H9 (cell line): Measurements from ENCODE around the gene APOC1. TPM values are rescaled to one million over a fixed set of nuclear protein-coding genes. Genes with fewer than 3 reads are reported as not detected.

Experiments used
- DNase-seq: peaks from one replicate; pipeline ENCODE4 v3.0.0-alpha.2; 2017
- H2AFZ ChIP-seq: one replicate; pipeline ENCODE4 v1.6.1; 2013; ENCODE audit warnings: mild to moderate bottlenecking, low read length, control low read depth, moderate library complexity
- H2AK5ac ChIP-seq: 2 replicates; pipeline ENCODE4 v1.6.1; 2013; ENCODE audit warnings: low read length, control low read depth, mixed read lengths; ENCODE audit not compliant: insufficient read length
- H2BK120ac ChIP-seq: one replicate; pipeline ENCODE4 v1.6.1; 2013; ENCODE audit warnings: low read depth, mild to moderate bottlenecking, low read length, control low read depth, inconsistent platforms; ENCODE audit not compliant: poor library complexity, severe bottlenecking
- H2BK12ac ChIP-seq: 2 replicates; pipeline ENCODE4 v1.6.1; 2013; ENCODE audit warnings: low read length, control low read depth, mixed read lengths, low read depth; ENCODE audit not compliant: insufficient read length
- H2BK15ac ChIP-seq: 2 replicates; pipeline ENCODE4 v1.6.1; 2013; ENCODE audit warnings: low read depth, low read length, control low read depth
- H2BK20ac ChIP-seq: one replicate; pipeline ENCODE4 v1.6.1; 2013; ENCODE audit warnings: low read depth, mild to moderate bottlenecking, low read length, control low read depth, inconsistent platforms; ENCODE audit not compliant: poor library complexity, severe bottlenecking
- H2BK5ac ChIP-seq: 2 replicates; pipeline ENCODE4 v1.6.1; 2013; ENCODE audit warnings: low read length, control low read depth, mixed read lengths; ENCODE audit not compliant: insufficient read length
- H3K14ac ChIP-seq: 2 replicates; pipeline ENCODE4 v1.6.1; 2013; ENCODE audit warnings: low read length, control low read depth; ENCODE audit not compliant: insufficient read depth
- H3K18ac ChIP-seq: 2 replicates; pipeline ENCODE4 v1.6.1; 2013; ENCODE audit warnings: low read depth, mild to moderate bottlenecking, mixed read lengths, low read length, control low read depth; ENCODE audit not compliant: insufficient read length
- H3K23ac ChIP-seq: 2 replicates; pipeline ENCODE4 v1.6.1; 2013; ENCODE audit warnings: low read length, control low read depth, mixed read lengths, low read depth; ENCODE audit not compliant: insufficient read length
- H3K23me2 ChIP-seq: 2 replicates; pipeline ENCODE4 v1.6.1; 2013; ENCODE audit warnings: low read depth, mild to moderate bottlenecking, mixed read lengths, low read length, control low read depth; ENCODE audit not compliant: insufficient read length, poor library complexity, severe bottlenecking
- H3K27ac ChIP-seq: 2 replicates; pipeline ENCODE4 v1.5.1; 2013; ENCODE audit warnings: low read length, control low read depth, mixed read lengths, low read depth; ENCODE audit not compliant: insufficient read length
- H3K27me3 ChIP-seq: 2 replicates; pipeline ENCODE4 v1.6.1; 2013; ENCODE audit warnings: low read length, control low read depth, inconsistent platforms; ENCODE audit not compliant: insufficient read depth
- H3K4ac ChIP-seq: 2 replicates; pipeline ENCODE4 v1.6.1; 2013; ENCODE audit warnings: low read depth, mild to moderate bottlenecking, control low read depth, inconsistent platforms, low read length, moderate library complexity
- H3K4me1 ChIP-seq: 2 replicates; pipeline ENCODE4 v1.6.1; 2013; ENCODE audit warnings: low read length, control low read depth, inconsistent platforms; ENCODE audit not compliant: insufficient read depth
- H3K4me2 ChIP-seq: 2 replicates; pipeline ENCODE4 v1.6.1; 2013; ENCODE audit warnings: low read length, control low read depth, mixed read lengths; ENCODE audit not compliant: insufficient read length, insufficient read depth
- H3K56ac ChIP-seq: 2 replicates; pipeline ENCODE4 v1.6.1; 2013; ENCODE audit warnings: low read depth, mild to moderate bottlenecking, mixed read lengths, low read length, control low read depth; ENCODE audit not compliant: insufficient read length
- H3K79me1 ChIP-seq: 2 replicates; pipeline ENCODE4 v1.6.1; 2013; ENCODE audit warnings: low read depth, mild to moderate bottlenecking, moderate library complexity, low read length, control low read depth, inconsistent platforms; ENCODE audit not compliant: insufficient read depth, poor library complexity, severe bottlenecking
- H3K79me2 ChIP-seq: 2 replicates; pipeline ENCODE4 v1.6.1; 2013; ENCODE audit warnings: low read length, control low read depth, inconsistent platforms; ENCODE audit not compliant: insufficient read depth
- H3K9ac ChIP-seq: 2 replicates; pipeline ENCODE4 v1.6.1; 2013; ENCODE audit warnings: low read length, control low read depth, mixed read lengths; ENCODE audit not compliant: insufficient read length; ENCODE audit errors: extremely low read depth
- H3K9me3 ChIP-seq: one replicate; pipeline ENCODE4 v1.6.1; 2013; ENCODE audit warnings: low read depth, low read length, inconsistent platforms; ENCODE audit not compliant: control insufficient read depth
- H3T11ph ChIP-seq: one replicate; pipeline ENCODE4 v1.6.1; 2013; ENCODE audit warnings: mild to moderate bottlenecking, low read length, control low read depth, inconsistent platforms
- H4K20me1 ChIP-seq: one replicate; pipeline ENCODE4 v1.6.1; 2013; ENCODE audit not compliant: control insufficient read depth, insufficient read length, insufficient read depth
- H4K5ac ChIP-seq: 2 replicates; pipeline ENCODE4 v1.6.1; 2013; ENCODE audit warnings: low read depth, mild to moderate bottlenecking, mixed read lengths, low read length, control low read depth; ENCODE audit not compliant: insufficient read length
- H4K8ac ChIP-seq: replicated peaks from 2 replicates; pipeline ENCODE4 v1.6.1; 2013; ENCODE audit warnings: low read length, control low read depth, mixed read lengths, low read depth; ENCODE audit not compliant: insufficient read length
- H4K91ac ChIP-seq: 2 replicates; pipeline ENCODE4 v1.6.1; 2013; ENCODE audit warnings: low read depth, mild to moderate bottlenecking, moderate library complexity, mixed read lengths, low read length, control low read depth; ENCODE audit not compliant: insufficient read length
- H3K27ac Mint-ChIP-seq, 3 experiments: 2 replicates in 2 of 3; 3 replicates in 1 of 3; pipeline ENCODE4 v1.8.0; 2020 to 2021; ENCODE audit warnings: mixed read lengths in 3 of 3, mild to moderate bottlenecking in 1 of 3, moderate library complexity in 1 of 3
- H3K27me3 Mint-ChIP-seq: 2 replicates; pipeline ENCODE4 v1.8.0; 2021; ENCODE audit warnings: low read depth, mild to moderate bottlenecking, moderate library complexity, mixed read lengths
- H3K36me3 Mint-ChIP-seq, 3 experiments: 2 replicates in 2 of 3; 3 replicates in 1 of 3; pipeline ENCODE4 v1.8.0; 2020 to 2021; ENCODE audit warnings: low read depth in 3 of 3, mixed read lengths in 3 of 3; ENCODE audit not compliant: insufficient read depth in 1 of 3
- H3K4me1 Mint-ChIP-seq, 2 experiments: 2 replicates each; pipeline ENCODE4 v1.8.0; 2020; ENCODE audit warnings: mixed read lengths in 2 of 2
- H3K4me3 Mint-ChIP-seq, 2 experiments: 2 replicates in 1 of 2; 3 replicates in 1 of 2; pipeline ENCODE4 v1.8.0; 2020 to 2021; ENCODE audit warnings: mild to moderate bottlenecking in 2 of 2, mixed read lengths in 2 of 2, moderate library complexity in 1 of 2
- H3K9me3 Mint-ChIP-seq, 2 experiments: 2 replicates in 1 of 2; 3 replicates in 1 of 2; pipeline ENCODE4 v1.8.0; 2020; ENCODE audit warnings: mild to moderate bottlenecking in 2 of 2, mixed read lengths in 2 of 2, moderate library complexity in 1 of 2
- WGBS: extraction: QIAGEN DNeasy Blood & Tissue Kit; methylation state at CpG from one replicate; pipeline ENCODE4 v1.1.7; 2013; ENCODE audit warnings: missing lambda C conversion rate, low lambda C conversion rate, mixed read lengths; ENCODE audit not compliant: insufficient read length; ENCODE audit errors: extremely low coverage; 5-methylcytosine and 5-hydroxymethylcytosine counted together
- total RNA-seq: library from RNA; stranded (reverse); gene quantifications from 2 replicates; pipeline ENCODE4 v1.2.1, GENCODE V29; 2021
- TF ChIP-seq, protein P1 (sequence below): fragments of 200-600 bp; sonication (generic); conservative IDR thresholded peaks from 3 replicates; pipeline ENCODE4 v1.8.0; 2021; ENCODE audit warnings: antibody characterized with exemption, mild to moderate bottlenecking

APOC1 gene
- total RNA-seq, 1 experiment from 2014 or later = 78.1 TPM

- WGBS = no CpG with 5 or more reads among the region's 22 CpGs
- Histone ChIP-seq H2BK20ac (no peak overlapping the region), H4K91ac (no peak overlapping the region), H3K9me3 (no peaks in the 10 kb centered on the region), H3T11ph (no peak overlapping the region), H3K27me3 (no peaks in the 10 kb centered on the region), H3K9ac (no peak overlapping the region), H4K5ac (no peak overlapping the region), H2BK5ac (no peak overlapping the region), H3K18ac (no peak overlapping the region), H2BK120ac (no peak overlapping the region), H3K23ac (no peak overlapping the region), H2AFZ (no peak overlapping the region), H3K56ac (no peak overlapping the region), H2AK5ac (no peak overlapping the region), H2BK15ac (no peak overlapping the region), H3K4ac (no peak overlapping the region), H3K4me2 (no peak overlapping the region), H4K20me1 (no peaks in the 10 kb centered on the region), H3K27ac (no peak overlapping the region), H3K23me2 (no peaks in the 10 kb centered on the region), H3K79me2 (no peaks in the 10 kb centered on the region), H3K14ac (no peak overlapping the region), H4K8ac (no peak overlapping the region), H3K79me1 (no peaks in the 10 kb centered on the region), H2BK12ac (no peak overlapping the region), H3K4me1 (no peaks in the 10 kb centered on the region)
- no peak for DNase-seq
- peaks cover 6 to 40% of the 10 kb centered on the region in 2 experiments for H3K4me1 Mint-ChIP-seq
- peak overlapping the region in 2 of 3 experiments; percentile 87 to 94; a peak in 4 of 7 replicates for H3K27ac Mint-ChIP-seq
- no peaks in the 10 kb centered on the region for H3K27me3 Mint-ChIP-seq
- H3K9me3 Mint-ChIP-seq = no peaks in the 10 kb centered on the region
- TF ChIP-seq, protein P1, sequence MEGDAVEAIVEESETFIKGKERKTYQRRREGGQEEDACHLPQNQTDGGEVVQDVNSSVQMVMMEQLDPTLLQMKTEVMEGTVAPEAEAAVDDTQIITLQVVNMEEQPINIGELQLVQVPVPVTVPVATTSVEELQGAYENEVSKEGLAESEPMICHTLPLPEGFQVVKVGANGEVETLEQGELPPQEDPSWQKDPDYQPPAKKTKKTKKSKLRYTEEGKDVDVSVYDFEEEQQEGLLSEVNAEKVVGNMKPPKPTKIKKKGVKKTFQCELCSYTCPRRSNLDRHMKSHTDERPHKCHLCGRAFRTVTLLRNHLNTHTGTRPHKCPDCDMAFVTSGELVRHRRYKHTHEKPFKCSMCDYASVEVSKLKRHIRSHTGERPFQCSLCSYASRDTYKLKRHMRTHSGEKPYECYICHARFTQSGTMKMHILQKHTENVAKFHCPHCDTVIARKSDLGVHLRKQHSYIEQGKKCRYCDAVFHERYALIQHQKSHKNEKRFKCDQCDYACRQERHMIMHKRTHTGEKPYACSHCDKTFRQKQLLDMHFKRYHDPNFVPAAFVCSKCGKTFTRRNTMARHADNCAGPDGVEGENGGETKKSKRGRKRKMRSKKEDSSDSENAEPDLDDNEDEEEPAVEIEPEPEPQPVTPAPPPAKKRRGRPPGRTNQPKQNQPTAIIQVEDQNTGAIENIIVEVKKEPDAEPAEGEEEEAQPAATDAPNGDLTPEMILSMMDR = no peak
- no peak overlapping the region for H3K4me3 Mint-ChIP-seq
- peaks cover 45 to 77% (median 77%) of the 10 kb centered on the region in 3 experiments; a peak in 6 of 7 replicates for H3K36me3 Mint-ChIP-seq
These were observed 38.5 kb upstream of the APOC1 start for GRCh38 chr19:44875666-44876451.
